Kidney (tissue), 14 donors: ENCODE results near the gene FAM120A. TPM values are rescaled to one million over a fixed set of nuclear protein-coding genes. Genes with fewer than 3 reads are reported as not detected.

Source experiments
- DNase-seq, 5 donors: peaks; one replicate each; pipeline ENCODE4 v3.0.0-alpha.2; 2013 to 2020
- FAIRE-seq: peaks from 2 replicates; lab custom pipeline; 2012; peaks lifted over from hg19 to GRCh38; lab: Jason Lieb, UNC
- H3K27ac ChIP-seq, 2 donors: one replicate each; pipeline ENCODE4 v1.7.0; 2013; ENCODE audit warnings: low read depth in 2 of 2, low read length in 2 of 2, inconsistent platforms in 1 of 2
- H3K27me3 ChIP-seq: one replicate; pipeline ENCODE4 v1.7.1; 2013; ENCODE audit warnings: low read length, inconsistent platforms; ENCODE audit not compliant: control insufficient read depth, insufficient read depth
- H3K36me3 ChIP-seq, 3 donors: one replicate each; pipeline versions ENCODE4 v1.7.0 to v1.7.1; 2013; ENCODE audit warnings: low read length in 3 of 3, control low read depth in 1 of 3, inconsistent platforms in 1 of 3; ENCODE audit not compliant: insufficient read depth in 3 of 3, control insufficient read depth in 2 of 3
- H3K4me1 ChIP-seq, 3 donors: one replicate each; pipeline versions ENCODE4 v1.7.0 to v1.7.1; 2013; ENCODE audit warnings: low read length in 3 of 3, inconsistent platforms in 1 of 3, low read depth in 1 of 3; ENCODE audit not compliant: control insufficient read depth in 2 of 3, insufficient read depth in 2 of 3
- H3K4me3 ChIP-seq, 3 donors: one replicate each; pipeline versions ENCODE4 v1.7.0 to v1.8.1; 2013; ENCODE audit warnings: low read length in 3 of 3, control low read depth in 1 of 3, inconsistent platforms in 1 of 3
- H3K9ac ChIP-seq, 3 donors: one replicate each; pipeline versions ENCODE4 v1.7.0 to v1.7.1; 2013; ENCODE audit warnings: low read length in 3 of 3, control low read depth in 1 of 3, inconsistent platforms in 1 of 3
- H3K9me3 ChIP-seq, 3 donors: one replicate each; pipeline versions ENCODE4 v1.7.0 to v1.7.1; 2013; ENCODE audit warnings: low read length in 3 of 3, control low read depth in 1 of 3, inconsistent platforms in 1 of 3; ENCODE audit not compliant: control insufficient read depth in 2 of 3, insufficient read depth in 1 of 3
- CTCF ChIP-seq: IDR thresholded peaks from 3 replicates; pipeline ENCODE4 v1.5.1; 2012; ENCODE audit warnings: mild to moderate bottlenecking, moderate library complexity, borderline replicate concordance; ENCODE audit not compliant: insufficient read depth; ENCODE audit errors: extremely low read depth
- intact Hi-C: fragments of 100-400 bp; cut with DNase I; formaldehyde crosslinking; loops from one replicate; pipeline ENCODE4 v1.11.1; 2022
- polyA plus RNA-seq: library from polyadenylated mRNA; stranded (reverse); fragments of 350-450 nt; fragmentation: Illumina TruSeq; extraction: RNeasy Lipid Tissue Mini Kit (QIAGEN cat#74804); gene quantifications from one replicate; pipeline ENCODE4 v1.2.3, GENCODE V29; 2014; ENCODE audit warnings: low read depth, low replicate concordance; ENCODE audit not compliant: insufficient read depth
- total RNA-seq: library from RNA; stranded (reverse); fragmentation: NEBNext Ultra II Directional; extraction: Animal tissue kit (Norgen Biotek cat#: 25700); gene quantifications from one replicate; pipeline ENCODE4 v1.2.1, GENCODE V29; 2021
- donor health status: control.
- donor health status: control.
- donor health status: control.
- donor health status: control.
- donor health status: control.
- donor health status: DM: yes; HTN: yes; CAD: no.
- donor health status: Normal renal cell carcinoma (clear cell type).

The FAM120A gene
- total and polyA plus RNA-seq, 2 donors from 2014 or later, result 43.7 to 127 TPM

GRCh38 chr9:93466416-93467061 is 15.1 kb downstream of the FAM120A start:
- DNase-seq (no peak), FAIRE-seq (no peak)
- no peak for TF ChIP-seq CTCF
- Histone ChIP-seq H3K36me3 (no peaks in the 10 kb centered on the region), H3K9ac (no peak overlapping the region), H3K4me3 (no peak overlapping the region), H3K4me1 (peaks cover 5 to 34% (median 24%) of the 10 kb centered on the region in 3 donors), H3K27ac (peak overlapping the region in 1 of 2 donors; percentile 20), H3K27me3 (no peaks in the 10 kb centered on the region), H3K9me3 (no peaks in the 10 kb centered on the region)
- intact Hi-C loops, result no loop called here

GRCh38 chr9:93467062-93467416 is 15.6 kb downstream of the FAM120A start:
- FAIRE-seq, result no peak

GRCh38 chr9:93467462-93467861 is 16.0 kb downstream of the FAM120A start:
- Histone ChIP-seq H3K27ac (peak overlapping the region in 1 of 2 donors; percentile 48), H3K4me1 (peaks cover 5 to 34% (median 24%) of the 10 kb centered on the region in 3 donors), H3K36me3 (peaks cover 0 to 2% (median 0%) of the 10 kb centered on the region in 3 donors), H3K9ac (no peak overlapping the region), H3K27me3 (no peaks in the 10 kb centered on the region), H3K4me3 (peak overlapping the region in 1 of 3 donors; percentile 7), H3K9me3 (no peaks in the 10 kb centered on the region)
- DNase-seq (no peak), FAIRE-seq (no peak)
- no peak for TF ChIP-seq CTCF
- intact Hi-C loops, result no loop called here

More at GRCh38 chr9:93467062-93467416, 15.6 kb downstream of the FAM120A start:
- Histone ChIP-seq H3K27ac (peak overlapping the region in 1 of 2 donors; percentile 48), H3K4me1 (peaks cover 5 to 34% (median 24%) of the 10 kb centered on the region in 3 donors), H3K9me3 (no peaks in the 10 kb centered on the region), H3K9ac (no peak overlapping the region), H3K4me3 (no peak overlapping the region), H3K27me3 (no peaks in the 10 kb centered on the region), H3K36me3 (no peaks in the 10 kb centered on the region)
- intact Hi-C loops, result no loop called here
- no peak for DNase-seq
- TF ChIP-seq CTCF, result no peak
